ENCODE results near the gene ERCC6L.

ERCC6L gene

DNA sequence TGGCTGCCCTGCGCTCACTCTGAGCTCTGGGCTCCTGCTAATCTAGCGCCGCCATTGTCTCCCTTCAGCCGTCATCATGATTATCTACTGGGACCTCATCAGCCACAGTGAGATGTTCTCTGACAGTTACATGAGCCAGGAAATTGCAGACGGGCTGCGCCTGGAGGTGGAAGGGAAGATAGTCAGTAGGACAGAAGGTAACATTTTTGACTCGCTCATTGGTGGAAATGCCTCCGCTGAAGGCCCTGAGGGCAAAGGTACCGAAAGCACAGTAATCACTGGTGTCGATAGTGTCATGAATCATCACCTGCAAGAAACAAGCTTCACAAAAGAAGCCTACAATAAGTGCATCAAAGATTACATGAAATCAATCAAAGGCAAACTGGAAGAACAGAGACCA lies 79.1 kb downstream of the ERCC6L start:
- DNase-seq (ENCODE audit: low read depth in 2 of 2): no peak

DNA sequence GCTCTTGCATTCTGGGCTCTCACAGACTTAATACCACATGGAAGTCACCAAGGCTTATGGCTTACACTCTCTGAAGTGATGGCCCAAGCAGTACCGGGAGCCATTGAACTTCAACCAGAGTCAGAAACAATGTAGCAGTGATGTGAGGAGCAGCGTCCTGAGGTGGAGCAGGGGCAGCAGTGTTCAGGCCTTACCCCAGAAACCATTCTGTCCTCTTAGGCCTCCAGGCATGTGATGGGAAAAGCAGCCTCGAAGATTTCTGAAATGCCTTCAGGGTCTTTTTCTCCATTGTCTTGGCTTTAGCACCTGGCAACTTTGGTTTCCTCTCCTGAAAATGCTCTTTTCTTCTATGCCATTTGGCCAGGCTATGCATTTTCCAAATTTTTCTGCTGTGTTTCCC lies 80.1 kb downstream of the ERCC6L start:
- no peak for DNase-seq (ENCODE audit: low read depth in 2 of 2)

Data from stimulated activated CD8-positive, alpha-beta memory T cell treated with anti-CD3 and anti-CD28 coated beads, Interleukin-2, amount 100 ng/mL, for 1 hour (primary cell).